HepG2 (cell line): ENCODE results near the gene IL17RB. TPM values are rescaled to one million over a fixed set of nuclear protein-coding genes. Genes with fewer than 3 reads are reported as not detected.
A peak's percentile ranks its signal among the peaks of the same experiment; 100 is the strongest.

ENCODE experiments used
- ADNP ChIP-seq: sonication (generic); formaldehyde crosslinking; IDR thresholded peaks from 2 replicates; pipeline ENCODE4 v1.4.0; 2020; ENCODE audit warnings: missing genetic modification reagents
- ARNTL ChIP-seq: sonication (generic); formaldehyde crosslinking; IDR thresholded peaks from 2 replicates; pipeline ENCODE4 v1.4.0; 2020; ENCODE audit warnings: mild to moderate bottlenecking, missing genetic modification reagents
- ELF3 ChIP-seq: IDR thresholded peaks from 2 replicates; pipeline ENCODE4 v1.6.1; 2016; ENCODE audit warnings: missing genetic modification reagents, missing compliant biosample characterization
- ESRRA ChIP-seq: sonication (generic); formaldehyde crosslinking; IDR thresholded peaks from 2 replicates; pipeline ENCODE4 v1.5.1; 2020; ENCODE audit warnings: mild to moderate bottlenecking, low read depth, missing genetic modification reagents
- HCFC1 ChIP-seq: fragments of 150-350 bp; IDR thresholded peaks from 2 replicates; pipeline ENCODE4 v1.6.1; 2014; ENCODE audit warnings: low read depth, low read length
- HHEX ChIP-seq: IDR thresholded peaks from 2 replicates; pipeline ENCODE4 v1.6.1; 2016; ENCODE audit warnings: control low read depth
- HNF4G ChIP-seq, 2 experiments: sonication (generic) in 1 of 2; formaldehyde crosslinking in 1 of 2; IDR thresholded peaks; 2 replicates each; pipeline versions ENCODE4 v1.4.0 to v1.6.1; 2011 to 2020; ENCODE audit warnings: borderline replicate concordance in 2 of 2, low read depth in 2 of 2, mild to moderate bottlenecking in 2 of 2, low read length in 1 of 2, missing genetic modification reagents in 1 of 2, moderate library complexity in 1 of 2
- ISL2 ChIP-seq: sonication (generic); formaldehyde crosslinking; IDR thresholded peaks from 2 replicates; pipeline ENCODE4 v1.5.0; 2020; ENCODE audit warnings: missing genetic modification reagents
- MED8 ChIP-seq: sonication (generic); formaldehyde crosslinking; IDR thresholded peaks from 2 replicates; pipeline ENCODE4 v1.8.1; 2023; ENCODE audit warnings: mild to moderate bottlenecking, missing genetic modification reagents; ENCODE audit not compliant: insufficient replicate concordance
- MYC ChIP-seq: sonication (generic); formaldehyde crosslinking; IDR thresholded peaks from 2 replicates; pipeline ENCODE4 v1.9.0; 2021; ENCODE audit warnings: missing genetic modification reagents, borderline replicate concordance
- NFYB ChIP-seq: sonication (generic); formaldehyde crosslinking; IDR thresholded peaks from 2 replicates; pipeline ENCODE4 v1.4.0; 2020; ENCODE audit warnings: missing genetic modification reagents
- YEATS2 ChIP-seq: sonication (generic); formaldehyde crosslinking; IDR thresholded peaks from 2 replicates; pipeline ENCODE4 v1.4.0; 2020; ENCODE audit warnings: missing genetic modification reagents, borderline replicate concordance
- YEATS4 ChIP-seq: sonication (generic); formaldehyde crosslinking; IDR thresholded peaks from 2 replicates; pipeline ENCODE4 v1.4.0; 2020; ENCODE audit warnings: missing genetic modification reagents, borderline replicate concordance
- ZMYM4 ChIP-seq: sonication (generic); formaldehyde crosslinking; IDR thresholded peaks from 2 replicates; pipeline ENCODE4 v1.8.1; 2023; ENCODE audit warnings: mild to moderate bottlenecking, missing genetic modification reagents
- ZNF703 ChIP-seq: sonication (generic); formaldehyde crosslinking; IDR thresholded peaks from 2 replicates; pipeline ENCODE4 v1.5.1; 2020; ENCODE audit warnings: missing genetic modification reagents, mild to moderate bottlenecking, moderate library complexity, borderline replicate concordance
- ZNF768 ChIP-seq: sonication (generic); formaldehyde crosslinking; IDR thresholded peaks from 2 replicates; pipeline ENCODE4 v1.4.0; 2020; ENCODE audit warnings: missing genetic modification reagents
- polyA plus RNA-seq, 8 experiments: library from polyadenylated mRNA; depleted of rRNA in 3 of 8; stranded (reverse) in 7 of 8; unstranded in 1 of 8; fragments of >200 nt; fragmentation: Illumina TruSeq in 4 of 8; extraction: Trizol in 4 of 8; gene quantifications; 2 replicates each; pipeline versions ENCODE4 v1.2.1 to v1.2.3, GENCODE V29; 2011 to 2016; ENCODE audit warnings: low read depth in 4 of 8, missing spikeins in 1 of 8, mixed read lengths in 1 of 8; ENCODE audit not compliant: insufficient read depth in 1 of 8
- total RNA-seq, 5 experiments: library from RNA; depleted of rRNA; stranded (reverse); fragments of >200 nt; fragmentation: Illumina TruSeq; extraction: Trizol; gene quantifications; 2 replicates each; pipeline ENCODE4 v1.2.3, GENCODE V29; 2016; ENCODE audit warnings: low read depth in 1 of 5
- TF ChIP-seq, protein P1 (sequence below): sonication (generic); formaldehyde crosslinking; IDR thresholded peaks from 2 replicates; pipeline ENCODE4 v1.4.0; 2020; ENCODE audit warnings: missing genetic modification reagents
- TF ChIP-seq, protein P2 (sequence below): sonication (generic); formaldehyde crosslinking; conservative IDR thresholded peaks from 2 replicates; pipeline ENCODE4 v1.4.0; 2020; ENCODE audit warnings: missing genetic modification reagents
- TF ChIP-seq, protein P3 (sequence below): sonication (generic); formaldehyde crosslinking; IDR thresholded peaks from 2 replicates; pipeline ENCODE4 v1.5.1; 2020; ENCODE audit warnings: missing genetic modification reagents, mild to moderate bottlenecking, borderline replicate concordance
- TF ChIP-seq, protein P4 (sequence below): sonication (generic); formaldehyde crosslinking; IDR thresholded peaks from 2 replicates; pipeline ENCODE4 v1.4.0; 2020; ENCODE audit warnings: missing genetic modification reagents

IL17RB gene
- total and polyA plus RNA-seq, 2 of the 13 experiments (the other 11 are each of a cell fraction or from before 2014, with no cell fraction given): 130 to 190 TPM

DNA sequence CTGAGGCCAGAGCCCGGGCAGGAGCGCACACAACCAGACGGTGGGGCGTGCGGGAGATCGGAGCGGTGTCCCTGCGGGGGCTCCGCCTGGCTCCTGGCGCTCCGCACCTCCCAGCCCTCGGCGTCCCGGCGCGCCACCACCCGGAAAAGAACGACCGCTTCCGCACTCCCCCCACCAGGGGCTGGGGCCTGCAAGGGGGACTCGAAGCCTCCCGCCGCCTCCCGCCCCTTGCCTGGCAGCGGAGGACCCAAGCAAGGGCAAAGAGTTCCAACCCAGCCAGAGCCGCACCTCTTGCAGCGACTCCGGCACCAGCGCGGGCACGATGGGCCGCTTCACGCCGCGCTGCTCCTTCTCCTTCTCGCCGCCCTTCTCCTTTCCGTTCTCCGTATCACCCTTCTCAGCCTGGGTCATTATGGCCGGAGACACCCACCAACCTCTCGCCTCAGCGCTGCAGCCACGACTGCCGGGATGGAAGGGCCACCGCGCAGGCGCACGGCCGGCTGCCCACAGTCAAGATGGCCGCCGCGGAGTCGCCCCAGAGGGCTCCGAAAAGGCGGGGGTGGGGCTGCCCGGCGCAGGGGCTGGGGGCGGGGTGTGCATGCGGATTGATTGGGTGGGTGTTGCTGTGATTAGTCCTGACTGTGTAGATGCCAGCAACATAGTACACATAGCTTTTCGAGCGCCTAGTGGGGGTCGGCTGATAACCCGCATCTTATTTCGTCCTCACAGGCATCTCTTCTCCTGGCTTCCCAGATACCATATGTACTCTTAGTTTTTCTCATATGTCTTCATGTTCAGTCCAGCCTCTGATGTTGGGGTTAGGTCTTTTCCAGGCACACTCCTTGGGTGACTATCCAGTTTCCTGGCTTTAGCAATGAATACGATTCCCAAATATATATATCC, 35.6 kb downstream of the IL17RB start, which contains the start of gene ACTR8 (continued):
- TF ChIP-seq YEATS4 (CRISPR knock-in tag): peak; percentile 75; the same call in 1 of the 2 replicates
- no peak; the same call in 1 of the 2 replicates for TF ChIP-seq ARNTL (CRISPR knock-in tag)
- TF ChIP-seq, protein P1, sequence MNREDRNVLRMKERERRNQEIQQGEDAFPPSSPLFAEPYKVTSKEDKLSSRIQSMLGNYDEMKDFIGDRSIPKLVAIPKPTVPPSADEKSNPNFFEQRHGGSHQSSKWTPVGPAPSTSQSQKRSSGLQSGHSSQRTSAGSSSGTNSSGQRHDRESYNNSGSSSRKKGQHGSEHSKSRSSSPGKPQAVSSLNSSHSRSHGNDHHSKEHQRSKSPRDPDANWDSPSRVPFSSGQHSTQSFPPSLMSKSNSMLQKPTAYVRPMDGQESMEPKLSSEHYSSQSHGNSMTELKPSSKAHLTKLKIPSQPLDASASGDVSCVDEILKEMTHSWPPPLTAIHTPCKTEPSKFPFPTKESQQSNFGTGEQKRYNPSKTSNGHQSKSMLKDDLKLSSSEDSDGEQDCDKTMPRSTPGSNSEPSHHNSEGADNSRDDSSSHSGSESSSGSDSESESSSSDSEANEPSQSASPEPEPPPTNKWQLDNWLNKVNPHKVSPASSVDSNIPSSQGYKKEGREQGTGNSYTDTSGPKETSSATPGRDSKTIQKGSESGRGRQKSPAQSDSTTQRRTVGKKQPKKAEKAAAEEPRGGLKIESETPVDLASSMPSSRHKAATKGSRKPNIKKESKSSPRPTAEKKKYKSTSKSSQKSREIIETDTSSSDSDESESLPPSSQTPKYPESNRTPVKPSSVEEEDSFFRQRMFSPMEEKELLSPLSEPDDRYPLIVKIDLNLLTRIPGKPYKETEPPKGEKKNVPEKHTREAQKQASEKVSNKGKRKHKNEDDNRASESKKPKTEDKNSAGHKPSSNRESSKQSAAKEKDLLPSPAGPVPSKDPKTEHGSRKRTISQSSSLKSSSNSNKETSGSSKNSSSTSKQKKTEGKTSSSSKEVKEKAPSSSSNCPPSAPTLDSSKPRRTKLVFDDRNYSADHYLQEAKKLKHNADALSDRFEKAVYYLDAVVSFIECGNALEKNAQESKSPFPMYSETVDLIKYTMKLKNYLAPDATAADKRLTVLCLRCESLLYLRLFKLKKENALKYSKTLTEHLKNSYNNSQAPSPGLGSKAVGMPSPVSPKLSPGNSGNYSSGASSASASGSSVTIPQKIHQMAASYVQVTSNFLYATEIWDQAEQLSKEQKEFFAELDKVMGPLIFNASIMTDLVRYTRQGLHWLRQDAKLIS (CRISPR knock-in tag): no peak
- TF ChIP-seq, protein P2, sequence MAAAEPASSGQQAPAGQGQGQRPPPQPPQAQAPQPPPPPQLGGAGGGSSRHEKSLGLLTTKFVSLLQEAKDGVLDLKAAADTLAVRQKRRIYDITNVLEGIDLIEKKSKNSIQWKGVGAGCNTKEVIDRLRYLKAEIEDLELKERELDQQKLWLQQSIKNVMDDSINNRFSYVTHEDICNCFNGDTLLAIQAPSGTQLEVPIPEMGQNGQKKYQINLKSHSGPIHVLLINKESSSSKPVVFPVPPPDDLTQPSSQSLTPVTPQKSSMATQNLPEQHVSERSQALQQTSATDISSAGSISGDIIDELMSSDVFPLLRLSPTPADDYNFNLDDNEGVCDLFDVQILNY (CRISPR knock-in tag): peak; percentile 54; the same call in 1 of the 2 replicates
- peak; percentile 62; the same call in 1 of the 2 replicates for TF ChIP-seq ZNF768 (CRISPR knock-in tag)
- TF ChIP-seq NFYB (CRISPR knock-in tag): peak; percentile 21; the same call in 1 of the 2 replicates
- peak; percentile 65 for TF ChIP-seq HCFC1
- TF ChIP-seq MYC (CRISPR knock-in tag): peak; percentile 62; the same call in 1 of the 2 replicates
- TF ChIP-seq ADNP (CRISPR knock-in tag): no peak
- TF ChIP-seq ISL2 (CRISPR knock-in tag): peak; percentile 49; the same call in 1 of the 2 replicates
- peak; percentile 46; the same call in 1 of the 2 replicates for TF ChIP-seq ESRRA (CRISPR knock-in tag)
- peak; percentile 80 for TF ChIP-seq MED8 (CRISPR knock-in tag)
- no peak for TF ChIP-seq HHEX
- TF ChIP-seq, protein P3, sequence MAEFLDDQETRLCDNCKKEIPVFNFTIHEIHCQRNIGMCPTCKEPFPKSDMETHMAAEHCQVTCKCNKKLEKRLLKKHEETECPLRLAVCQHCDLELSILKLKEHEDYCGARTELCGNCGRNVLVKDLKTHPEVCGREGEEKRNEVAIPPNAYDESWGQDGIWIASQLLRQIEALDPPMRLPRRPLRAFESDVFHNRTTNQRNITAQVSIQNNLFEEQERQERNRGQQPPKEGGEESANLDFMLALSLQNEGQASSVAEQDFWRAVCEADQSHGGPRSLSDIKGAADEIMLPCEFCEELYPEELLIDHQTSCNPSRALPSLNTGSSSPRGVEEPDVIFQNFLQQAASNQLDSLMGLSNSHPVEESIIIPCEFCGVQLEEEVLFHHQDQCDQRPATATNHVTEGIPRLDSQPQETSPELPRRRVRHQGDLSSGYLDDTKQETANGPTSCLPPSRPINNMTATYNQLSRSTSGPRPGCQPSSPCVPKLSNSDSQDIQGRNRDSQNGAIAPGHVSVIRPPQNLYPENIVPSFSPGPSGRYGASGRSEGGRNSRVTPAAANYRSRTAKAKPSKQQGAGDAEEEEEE (CRISPR knock-in tag): no peak; the same call in 1 of the 2 replicates
- TF ChIP-seq ZMYM4 (CRISPR knock-in tag): peak; percentile 79
- no peak for TF ChIP-seq HNF4G (IDR thresholded peaks at IDR 0.05; ENCODE audit: borderline replicate concordance, low read depth, low read length)
- 0 out of 2 replicates have a peak, but pooled peaks have one; percentile 27 for TF ChIP-seq HNF4G (CRISPR knock-in tag; IDR thresholded peaks at IDR 0.05; ENCODE audit: borderline replicate concordance, low read depth)
- TF ChIP-seq, protein P4, sequence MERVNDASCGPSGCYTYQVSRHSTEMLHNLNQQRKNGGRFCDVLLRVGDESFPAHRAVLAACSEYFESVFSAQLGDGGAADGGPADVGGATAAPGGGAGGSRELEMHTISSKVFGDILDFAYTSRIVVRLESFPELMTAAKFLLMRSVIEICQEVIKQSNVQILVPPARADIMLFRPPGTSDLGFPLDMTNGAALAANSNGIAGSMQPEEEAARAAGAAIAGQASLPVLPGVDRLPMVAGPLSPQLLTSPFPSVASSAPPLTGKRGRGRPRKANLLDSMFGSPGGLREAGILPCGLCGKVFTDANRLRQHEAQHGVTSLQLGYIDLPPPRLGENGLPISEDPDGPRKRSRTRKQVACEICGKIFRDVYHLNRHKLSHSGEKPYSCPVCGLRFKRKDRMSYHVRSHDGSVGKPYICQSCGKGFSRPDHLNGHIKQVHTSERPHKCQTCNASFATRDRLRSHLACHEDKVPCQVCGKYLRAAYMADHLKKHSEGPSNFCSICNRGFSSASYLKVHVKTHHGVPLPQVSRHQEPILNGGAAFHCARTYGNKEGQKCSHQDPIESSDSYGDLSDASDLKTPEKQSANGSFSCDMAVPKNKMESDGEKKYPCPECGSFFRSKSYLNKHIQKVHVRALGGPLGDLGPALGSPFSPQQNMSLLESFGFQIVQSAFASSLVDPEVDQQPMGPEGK (CRISPR knock-in tag): peak; percentile 97
- peak; percentile 83; the same call in 1 of the 2 replicates for TF ChIP-seq YEATS2 (CRISPR knock-in tag)
- no peak for TF ChIP-seq ZNF703 (CRISPR knock-in tag)
- TF ChIP-seq ELF3 (CRISPR knock-in tag): peak; percentile 91
